Astrocyte (in vitro differentiated cells and primary cell): ENCODE results near the gene MATR3. TPM values are rescaled to one million over a fixed set of nuclear protein-coding genes. Genes with fewer than 3 reads are reported as not detected.

Source experiments
- DNase-seq: peaks from one replicate; pipeline ENCODE4 v3.0.0-alpha.2; 2010; ENCODE audit warnings: low read depth
- FAIRE-seq: peaks from 2 replicates; lab custom pipeline; 2011; peaks lifted over from hg19 to GRCh38; lab: Jason Lieb, UNC
- H2AFZ ChIP-seq: 2 replicates; pipeline ENCODE4 v1.6.0; 2012; ENCODE audit warnings: low read depth, low read length, inconsistent platforms
- H3K27ac ChIP-seq: 2 replicates; pipeline ENCODE4 v1.5.1; 2011; ENCODE audit warnings: low read depth, low read length, inconsistent platforms
- H3K27me3 ChIP-seq: 2 replicates; pipeline ENCODE4 v1.6.0; 2011; ENCODE audit warnings: low read length, inconsistent platforms; ENCODE audit not compliant: insufficient read depth
- H3K36me3 ChIP-seq: 2 replicates; pipeline ENCODE4 v1.5.1; 2011; ENCODE audit warnings: low read length, inconsistent platforms; ENCODE audit not compliant: insufficient read depth
- H3K4me1 ChIP-seq: 2 replicates; pipeline ENCODE4 v1.5.1; 2011; ENCODE audit warnings: low read length, inconsistent platforms; ENCODE audit not compliant: insufficient read depth
- H3K4me2 ChIP-seq: 2 replicates; pipeline ENCODE4 v1.6.0; 2012; ENCODE audit warnings: low read length, inconsistent platforms
- H3K4me3 ChIP-seq: 2 replicates; pipeline ENCODE4 v1.5.1; 2011; ENCODE audit warnings: low read depth, mild to moderate bottlenecking, low read length, inconsistent platforms; ENCODE audit not compliant: insufficient read depth
- H3K79me2 ChIP-seq: 2 replicates; pipeline ENCODE4 v1.6.0; 2012; ENCODE audit warnings: mild to moderate bottlenecking, low read length, inconsistent platforms; ENCODE audit not compliant: insufficient read depth
- H3K9ac ChIP-seq: 2 replicates; pipeline ENCODE4 v1.6.0; 2012; ENCODE audit warnings: mild to moderate bottlenecking, low read length, inconsistent platforms
- H3K9me3 ChIP-seq: 2 replicates; pipeline ENCODE4 v1.5.1; 2012; ENCODE audit warnings: low read depth, mild to moderate bottlenecking, low read length, inconsistent platforms; ENCODE audit not compliant: insufficient read depth
- H4K20me1 ChIP-seq: 2 replicates; pipeline ENCODE4 v1.6.0; 2012; ENCODE audit warnings: low read length, inconsistent platforms; ENCODE audit not compliant: insufficient read depth
- H3K27ac Mint-ChIP-seq: one replicate; pipeline ENCODE4 v1.8.0; 2021; ENCODE audit warnings: mild to moderate bottlenecking, mixed read lengths; ENCODE audit not compliant: unreplicated experiment
- H3K27me3 Mint-ChIP-seq: one replicate; pipeline ENCODE4 v1.8.0; 2021; ENCODE audit warnings: low read depth, mixed read lengths; ENCODE audit not compliant: unreplicated experiment
- H3K36me3 Mint-ChIP-seq: one replicate; pipeline ENCODE4 v1.8.0; 2021; ENCODE audit warnings: low read depth, mixed read lengths; ENCODE audit not compliant: unreplicated experiment
- H3K4me1 Mint-ChIP-seq: one replicate; pipeline ENCODE4 v1.8.0; 2021; ENCODE audit warnings: low read depth, mixed read lengths; ENCODE audit not compliant: unreplicated experiment
- H3K4me3 Mint-ChIP-seq: one replicate; pipeline ENCODE4 v1.8.0; 2021; ENCODE audit warnings: mild to moderate bottlenecking, moderate library complexity, mixed read lengths; ENCODE audit not compliant: unreplicated experiment
- H3K9me3 Mint-ChIP-seq: one replicate; pipeline ENCODE4 v1.8.0; 2021; ENCODE audit warnings: mild to moderate bottlenecking, mixed read lengths; ENCODE audit not compliant: unreplicated experiment
- CTCF ChIP-seq: IDR thresholded peaks from 2 replicates; pipeline ENCODE4 v1.5.1; 2011; ENCODE audit warnings: low read depth, mild to moderate bottlenecking, inconsistent platforms, low read length, moderate library complexity; ENCODE audit not compliant: insufficient read depth
- EZH2 ChIP-seq: IDR thresholded peaks from 2 replicates; pipeline ENCODE4 v1.6.1; 2012; ENCODE audit warnings: mild to moderate bottlenecking, low read length, inconsistent platforms; ENCODE audit not compliant: insufficient read depth
- total RNA-seq: library from RNA; stranded (reverse); gene quantifications from 2 replicates; pipeline ENCODE4 v1.2.1, GENCODE V29; 2021

MATR3 gene
- total RNA-seq, 1 donor from 2014 or later, result 126 TPM

- H3K9me3 Mint-ChIP-seq, result no peaks in the 10 kb centered on the region
- peaks cover 8% of the 10 kb centered on the region for H3K4me1 Mint-ChIP-seq
- Histone ChIP-seq H3K27me3 (no peaks in the 10 kb centered on the region), H3K4me2 (no peak overlapping the region), H3K4me1 (no peaks in the 10 kb centered on the region), H3K9ac (no peak overlapping the region), H2AFZ (no peak overlapping the region), H3K27ac (no peak overlapping the region), H3K79me2 (no peaks in the 10 kb centered on the region), H4K20me1 (no peaks in the 10 kb centered on the region), H3K9me3 (no peaks in the 10 kb centered on the region), H3K36me3 (no peaks in the 10 kb centered on the region), H3K4me3 (no peak overlapping the region)
- DNase-seq (no peak), FAIRE-seq (no peak)
- TF ChIP-seq EZH2, result no peak
- TF ChIP-seq CTCF, result no peak
- no peak overlapping the region for H3K4me3 Mint-ChIP-seq
- H3K27ac Mint-ChIP-seq, result peak overlapping the region; percentile 55
- H3K27me3 Mint-ChIP-seq, result peaks cover 11% of the 10 kb centered on the region
- H3K36me3 Mint-ChIP-seq, result no peaks in the 10 kb centered on the region
Observed at GRCh38 chr5:139262059-139262741, 31.3 kb upstream of the MATR3 start.

GRCh38 chr5:139262742-139263445 lies 30.6 kb upstream of the MATR3 start:
- Histone ChIP-seq H3K36me3 (no peaks in the 10 kb centered on the region), H3K79me2 (no peaks in the 10 kb centered on the region), H3K27me3 (no peaks in the 10 kb centered on the region), H4K20me1 (no peaks in the 10 kb centered on the region), H3K4me3 (no peak overlapping the region), H3K27ac (no peak overlapping the region), H3K4me1 (no peaks in the 10 kb centered on the region), H3K9me3 (no peaks in the 10 kb centered on the region), H3K9ac (no peak overlapping the region), H2AFZ (no peak overlapping the region), H3K4me2 (no peak overlapping the region)
- peak; percentile 84 for DNase-seq
- Mint-ChIP-seq H3K27ac (no peak overlapping the region), H3K36me3 (no peaks in the 10 kb centered on the region), H3K4me3 (no peak overlapping the region), H3K9me3 (no peaks in the 10 kb centered on the region), H3K27me3 (peaks cover 11% of the 10 kb centered on the region), H3K4me1 (peaks cover 8% of the 10 kb centered on the region)
- TF ChIP-seq EZH2 (no peak), CTCF (peak; percentile 90)
- peak; percentile 73 for FAIRE-seq

- Mint-ChIP-seq H3K36me3 (no peaks in the 10 kb centered on the region), H3K27ac (no peak overlapping the region), H3K4me3 (no peak overlapping the region), H3K9me3 (no peaks in the 10 kb centered on the region), H3K27me3 (peaks cover 8% of the 10 kb centered on the region), H3K4me1 (peaks cover 8% of the 10 kb centered on the region)
- Histone ChIP-seq H3K27me3 (no peaks in the 10 kb centered on the region), H3K9me3 (no peaks in the 10 kb centered on the region), H3K4me2 (no peak overlapping the region), H3K4me3 (no peak overlapping the region), H3K36me3 (no peaks in the 10 kb centered on the region), H2AFZ (no peak overlapping the region), H3K79me2 (no peaks in the 10 kb centered on the region), H3K27ac (no peak overlapping the region), H4K20me1 (no peaks in the 10 kb centered on the region), H3K9ac (no peak overlapping the region), H3K4me1 (no peaks in the 10 kb centered on the region)
- TF ChIP-seq EZH2 (no peak), CTCF (no peak)
- DNase-seq (no peak), FAIRE-seq (no peak)
Observed at GRCh38 chr5:139263536-139263935, 30.0 kb upstream of the MATR3 start.
